SU-DHL-6 (cell line): Measurements from ENCODE around the gene CARHSP1.

Source experiments
- H2AFZ ChIP-seq: fragments of 200-600 bp; sonication (generic); 2 replicates; pipeline ENCODE4 v1.6.1; 2014; ENCODE audit warnings: low read depth, mild to moderate bottlenecking, moderate library complexity, mixed read lengths, antibody characterized with exemption, low read length; ENCODE audit not compliant: severe bottlenecking
- H3F3A ChIP-seq: fragments of 200-600 bp; shearing (Covaris generic); 2 replicates; pipeline ENCODE4 v1.6.0; 2016; ENCODE audit warnings: antibody characterized with exemption, mild to moderate bottlenecking; ENCODE audit not compliant: insufficient read depth
- H3K27ac ChIP-seq: fragments of 200-600 bp; sonication (generic); 2 replicates; pipeline ENCODE4 v1.5.1; 2016; ENCODE audit warnings: low read depth, mild to moderate bottlenecking, low read length, moderate library complexity, mixed read lengths
- H3K27me3 ChIP-seq: fragments of 200-600 bp; sonication (generic), shearing (Covaris generic); 2 replicates; pipeline ENCODE4 v1.6.0; 2014; ENCODE audit warnings: mild to moderate bottlenecking, low read length
- H3K36me3 ChIP-seq: fragments of 200-600 bp; sonication (generic); 2 replicates; pipeline ENCODE4 v1.6.1; 2014; ENCODE audit warnings: mild to moderate bottlenecking, low read length, mixed read lengths
- H3K4me2 ChIP-seq: fragments of 300-600, 200-600 bp; shearing (Covaris generic), sonication (generic); 2 replicates; pipeline ENCODE4 v1.6.0; 2014; ENCODE audit warnings: low read length, low read depth, mild to moderate bottlenecking; ENCODE audit not compliant: poor library complexity, severe bottlenecking
- H3K4me3 ChIP-seq: fragments of 200-600 bp; sonication (generic); 2 replicates; pipeline ENCODE4 v1.5.1; 2014; ENCODE audit warnings: antibody characterized with exemption, low read length, mild to moderate bottlenecking, mixed read lengths; ENCODE audit not compliant: insufficient read depth, poor library complexity, severe bottlenecking
- H3K79me2 ChIP-seq: fragments of 200-600 bp; sonication (generic); 2 replicates; pipeline ENCODE4 v1.6.1; 2014; ENCODE audit warnings: mild to moderate bottlenecking, low read length, moderate library complexity; ENCODE audit not compliant: insufficient read depth
- H3K9ac ChIP-seq: fragments of 200-600 bp; sonication (generic); 2 replicates; pipeline ENCODE4 v1.7.0; 2014; ENCODE audit warnings: mild to moderate bottlenecking, low read length
- H3K9me2 ChIP-seq: fragments of 200-600 bp; sonication (generic); replicated peaks from 2 replicates; pipeline ENCODE4 v1.6.1; 2014; ENCODE audit warnings: low read length; ENCODE audit not compliant: insufficient read depth
- H3K9me3 ChIP-seq: fragments of 200-600 bp; sonication (generic); 2 replicates; pipeline ENCODE4 v1.6.1; 2014; ENCODE audit warnings: low read length, mixed read lengths; ENCODE audit not compliant: insufficient read depth
- H4K20me1 ChIP-seq: fragments of 200-600 bp; sonication (generic); 2 replicates; pipeline ENCODE4 v1.6.1; 2014; ENCODE audit warnings: low read depth, mild to moderate bottlenecking, antibody characterized with exemption, low read length, moderate library complexity, mixed read lengths
- EZH2phosphoT487 ChIP-seq: fragments of 200-600 bp; sonication (generic), shearing (Covaris generic); conservative IDR thresholded peaks from 2 replicates; pipeline ENCODE4 v1.6.1; 2018; ENCODE audit warnings: mild to moderate bottlenecking, antibody characterized with exemption, low read length, moderate library complexity, mixed read lengths
- TF ChIP-seq, protein P1 (sequence below): fragments of 200-600 bp; sonication (generic); IDR thresholded peaks from one replicate; pipeline ENCODE4 v1.5.1; 2017; ENCODE audit warnings: antibody characterized with exemption, mild to moderate bottlenecking, low read length, moderate library complexity; ENCODE audit not compliant: insufficient read depth, poor library complexity, severe bottlenecking

Gene CARHSP1

GRCh38 chr16:8819411-8820034 lies 49.3 kb downstream of the CARHSP1 start:
- Histone ChIP-seq H3K9ac (no peak overlapping the region), H3K4me2 (no peak overlapping the region), H3K9me3 (no peaks in the 10 kb centered on the region), H3K9me2 (no peaks in the 10 kb centered on the region), H3K27ac (no peak overlapping the region), H3K27me3 (no peaks in the 10 kb centered on the region), H3K4me3 (no peak overlapping the region), H2AFZ (no peak overlapping the region), H4K20me1 (no peaks in the 10 kb centered on the region), H3F3A (0 out of 2 replicates have a peak, but pooled peaks cover 5% of the 10 kb centered on the region), H3K36me3 (peaks cover 25% of the 10 kb centered on the region), H3K79me2 (no peaks in the 10 kb centered on the region; the same call in none of the 2 replicates)
- TF ChIP-seq EZH2phosphoT487, result no peak
- TF ChIP-seq, protein P1, sequence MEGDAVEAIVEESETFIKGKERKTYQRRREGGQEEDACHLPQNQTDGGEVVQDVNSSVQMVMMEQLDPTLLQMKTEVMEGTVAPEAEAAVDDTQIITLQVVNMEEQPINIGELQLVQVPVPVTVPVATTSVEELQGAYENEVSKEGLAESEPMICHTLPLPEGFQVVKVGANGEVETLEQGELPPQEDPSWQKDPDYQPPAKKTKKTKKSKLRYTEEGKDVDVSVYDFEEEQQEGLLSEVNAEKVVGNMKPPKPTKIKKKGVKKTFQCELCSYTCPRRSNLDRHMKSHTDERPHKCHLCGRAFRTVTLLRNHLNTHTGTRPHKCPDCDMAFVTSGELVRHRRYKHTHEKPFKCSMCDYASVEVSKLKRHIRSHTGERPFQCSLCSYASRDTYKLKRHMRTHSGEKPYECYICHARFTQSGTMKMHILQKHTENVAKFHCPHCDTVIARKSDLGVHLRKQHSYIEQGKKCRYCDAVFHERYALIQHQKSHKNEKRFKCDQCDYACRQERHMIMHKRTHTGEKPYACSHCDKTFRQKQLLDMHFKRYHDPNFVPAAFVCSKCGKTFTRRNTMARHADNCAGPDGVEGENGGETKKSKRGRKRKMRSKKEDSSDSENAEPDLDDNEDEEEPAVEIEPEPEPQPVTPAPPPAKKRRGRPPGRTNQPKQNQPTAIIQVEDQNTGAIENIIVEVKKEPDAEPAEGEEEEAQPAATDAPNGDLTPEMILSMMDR, result no peak

DNA sequence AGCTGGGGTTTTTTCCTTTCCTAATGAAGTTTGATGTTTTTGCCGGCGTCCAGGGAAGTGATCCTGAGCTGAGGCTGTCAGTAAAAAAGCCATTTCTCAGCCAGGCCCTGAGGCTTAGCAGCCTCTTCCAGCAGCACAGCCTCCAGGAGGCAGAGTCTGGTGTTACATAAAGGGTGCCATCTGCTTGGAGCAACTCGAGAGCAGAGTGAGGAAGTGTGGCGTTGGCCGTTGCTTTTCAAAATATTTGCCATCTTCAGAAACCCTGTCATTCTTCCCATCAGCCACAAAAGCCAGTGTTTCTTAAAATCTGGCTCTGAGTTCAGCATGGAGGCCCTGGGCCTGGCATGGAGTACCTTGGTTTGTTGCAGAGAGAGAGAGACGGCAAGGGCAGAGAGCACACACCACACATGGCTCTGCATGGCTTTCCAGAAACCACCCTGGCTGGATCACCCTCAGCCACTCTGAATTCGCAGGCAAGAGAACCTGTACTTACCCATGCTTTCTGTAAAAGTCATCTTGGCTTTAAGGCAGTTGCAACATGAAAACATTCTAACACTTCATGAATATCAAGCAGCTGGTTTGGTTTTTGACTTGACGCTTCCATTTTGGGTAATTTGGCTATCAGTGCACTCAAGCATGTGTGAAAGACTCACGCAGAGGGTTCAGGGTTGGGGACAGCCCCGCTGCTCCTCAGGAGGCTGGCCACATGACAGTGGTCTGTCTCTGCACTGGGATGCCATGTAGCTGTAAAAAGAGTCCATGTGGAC lies 50.1 kb downstream of the CARHSP1 start:
- no peaks in the 10 kb centered on the region for H3K9me2 ChIP-seq
- 0 out of 2 replicates have a peak, but pooled peaks cover 5% of the 10 kb centered on the region for H3F3A ChIP-seq
- H3K27me3 ChIP-seq, result no peaks in the 10 kb centered on the region
- H3K27ac ChIP-seq, result no peak overlapping the region
- no peak overlapping the region for H2AFZ ChIP-seq
- no peak overlapping the region for H3K4me2 ChIP-seq
- H3K36me3 ChIP-seq, result peaks cover 21% of the 10 kb centered on the region
- no peaks in the 10 kb centered on the region; the same call in none of the 2 replicates for H3K79me2 ChIP-seq
- H3K9me3 ChIP-seq, result no peaks in the 10 kb centered on the region
- no peak for TF ChIP-seq EZH2phosphoT487
- no peak overlapping the region for H3K4me3 ChIP-seq
- no peaks in the 10 kb centered on the region for H4K20me1 ChIP-seq
- H3K9ac ChIP-seq, result no peak overlapping the region

GRCh38 chr16:8816967-8817655 lies 51.7 kb downstream of the CARHSP1 start:
- no peaks in the 10 kb centered on the region for H4K20me1 ChIP-seq
- H2AFZ ChIP-seq, result no peak overlapping the region
- H3K27ac ChIP-seq, result no peak overlapping the region
- no peaks in the 10 kb centered on the region; the same call in none of the 2 replicates for H3K79me2 ChIP-seq
- TF ChIP-seq, protein P1, result no peak
- no peak for TF ChIP-seq EZH2phosphoT487
- no peaks in the 10 kb centered on the region for H3K27me3 ChIP-seq
- H3K9me3 ChIP-seq, result no peaks in the 10 kb centered on the region
- H3K9ac ChIP-seq, result no peak overlapping the region
- no peaks in the 10 kb centered on the region for H3K9me2 ChIP-seq
- H3K4me3 ChIP-seq, result no peak overlapping the region
- 0 out of 2 replicates have a peak, but pooled peaks cover 5% of the 10 kb centered on the region for H3F3A ChIP-seq
- H3K4me2 ChIP-seq, result no peak overlapping the region
- peaks cover 30% of the 10 kb centered on the region for H3K36me3 ChIP-seq
